NCI-H2107 (cell line): Measurements from ENCODE around the gene ELP1.
"Not testable (repeated sequence)": the region's sequence is repeated elsewhere in the genome, so short reads cannot be mapped to it uniquely, and the experiment has no call there.

ENCODE experiments used
- DNase-seq: peaks from one replicate; lab custom pipeline; 2025; lab: John Stamatoyannopoulos, UW

Gene ELP1

GRCh38 chr9:108854641-108855528 is 79.0 kb downstream of the ELP1 start:
- DNase-seq = no peak

GRCh38 chr9:108854094-108854493 is 79.8 kb downstream of the ELP1 start:
- no peak for DNase-seq

- no peak for DNase-seq
Observed at GRCh38 chr9:108852079-108852478, 81.8 kb downstream of the ELP1 start.

GRCh38 chr9:108851138-108851537 is 82.8 kb downstream of the ELP1 start:
- DNase-seq = no peak

GRCh38 chr9:108850293-108850897 is 83.5 kb downstream of the ELP1 start:
- no peak for DNase-seq

GRCh38 chr9:108848296-108848695 is 85.6 kb downstream of the ELP1 start:
- not testable (repeated sequence) for DNase-seq

GRCh38 chr9:108845947-108846346 is 88.0 kb downstream of the ELP1 start:
- DNase-seq = no peak

- no peak for DNase-seq
Observed at GRCh38 chr9:108845507-108845906, 88.4 kb downstream of the ELP1 start.

GRCh38 chr9:108844856-108845255 is 89.1 kb downstream of the ELP1 start:
- DNase-seq = no peak

- no peak for DNase-seq
Observed at GRCh38 chr9:108844391-108844790, 89.5 kb downstream of the ELP1 start.

- DNase-seq = no peak
Observed at GRCh38 chr9:108842610-108843295, 91.2 kb downstream of the ELP1 start.

- not testable (repeated sequence) for DNase-seq
Observed at GRCh38 chr9:108839561-108839960, 94.4 kb downstream of the ELP1 start.

GRCh38 chr9:108838017-108838416 is 95.9 kb downstream of the ELP1 start:
- no peak for DNase-seq

GRCh38 chr9:108837530-108837929 is 96.4 kb downstream of the ELP1 start:
- DNase-seq = no peak

- DNase-seq = no peak
Observed at GRCh38 chr9:108836781-108837180, 97.1 kb downstream of the ELP1 start.

GRCh38 chr9:108836319-108836718 is 97.6 kb downstream of the ELP1 start:
- DNase-seq = no peak

GRCh38 chr9:108835831-108836230 is 98.1 kb downstream of the ELP1 start:
- DNase-seq = no peak

- no peak for DNase-seq
Observed at GRCh38 chr9:108834959-108835665, 98.8 kb downstream of the ELP1 start.

GRCh38 chr9:108832179-108832500 is 101.8 kb downstream of the ELP1 start:
- DNase-seq = no peak

- DNase-seq = no peak
Observed at GRCh38 chr9:108831496-108832178, 102.3 kb downstream of the ELP1 start.

- DNase-seq = no peak
Observed at GRCh38 chr9:108830272-108830671, 103.7 kb downstream of the ELP1 start.

- no peak for DNase-seq
Observed at GRCh38 chr9:108823829-108824228, 110.1 kb downstream of the ELP1 start.
